Breast epithelium (tissue), 4 donors: ENCODE results near the gene KIFAP3. TPM values are rescaled to one million over a fixed set of nuclear protein-coding genes. Genes with fewer than 3 reads are reported as not detected.
A peak's percentile ranks its signal among the peaks of the same experiment; 100 is the strongest.
"Not testable (repeated sequence)": the region's sequence is repeated elsewhere in the genome, so short reads cannot be mapped to it uniquely, and the experiment has no call there.

Experiments
- DNase-seq, 2 donors: peaks; one replicate each; pipeline ENCODE4 v3.0.0-alpha.2; 2019; ENCODE audit warnings: low spot score in 2 of 2
- H3K27ac ChIP-seq, 2 donors: fragments of 200-600 bp; sonication (generic) in 1 of 2; one replicate each; pipeline ENCODE4 v1.5.1; 2016 to 2019; ENCODE audit warnings: mild to moderate bottlenecking in 1 of 2
- H3K27me3 ChIP-seq, 2 donors: fragments of 200-600 bp; sonication (generic) in 1 of 2; one replicate each; pipeline versions ENCODE4 v1.5.1 to v1.6.0; 2017 to 2019; ENCODE audit warnings: control low read depth in 1 of 2, mild to moderate bottlenecking in 1 of 2
- H3K36me3 ChIP-seq: fragments of 200-600 bp; one replicate; pipeline ENCODE4 v1.5.1; 2019
- H3K4me1 ChIP-seq, 2 donors: fragments of 200-600 bp; sonication (generic); one replicate each; pipeline ENCODE4 v1.5.1; 2016 to 2019; ENCODE audit warnings: control low read depth in 1 of 2
- H3K4me3 ChIP-seq, 3 donors: fragments of 200-600 bp; sonication (generic); 1 replicate in 2 of 3; 2 replicates in 1 of 3; pipeline ENCODE4 v1.5.1; 2016 to 2019; ENCODE audit warnings: mild to moderate bottlenecking in 3 of 3, moderate library complexity in 2 of 3
- H3K9me3 ChIP-seq, 2 donors: fragments of 200-600 bp; sonication (generic) in 1 of 2; one replicate each; pipeline ENCODE4 v1.5.1; 2016 to 2019; ENCODE audit warnings: control low read depth in 1 of 2
- CTCF ChIP-seq, 3 donors: fragments of 450-650 bp; IDR thresholded peaks; one replicate each; pipeline ENCODE4 v1.5.1; 2016 to 2017; ENCODE audit warnings: antibody characterized with exemption in 3 of 3, mild to moderate bottlenecking in 3 of 3, moderate library complexity in 3 of 3
- POLR2A ChIP-seq: fragments of 450-650 bp; IDR thresholded peaks from one replicate; pipeline ENCODE4 v1.6.1; 2016; ENCODE audit warnings: antibody characterized with exemption, mild to moderate bottlenecking, moderate library complexity
- POLR2AphosphoS5 ChIP-seq, 3 donors: sonication (generic); formaldehyde crosslinking; IDR thresholded peaks; one replicate each; pipeline ENCODE4 v1.6.1; 2017; ENCODE audit warnings: antibody characterized with exemption in 3 of 3
- intact Hi-C: fragments of 100-400 bp; cut with DNase I; formaldehyde crosslinking; loops from one replicate; pipeline ENCODE4 v1.15.1; 2023; ENCODE audit warnings: low total_unique reads
- total RNA-seq, 3 donors: library from RNA; depleted of rRNA; stranded (reverse); fragments of >200 nt; gene quantifications; one replicate each; pipeline ENCODE4 v1.1.0, GENCODE V29; 2016

The KIFAP3 gene
- total RNA-seq, 3 donors from 2014 or later: 29.0 to 41.1 (median 37.7) TPM

- H3K4me1 ChIP-seq: no peaks in the 10 kb centered on the region
- H3K27me3 ChIP-seq: no peaks in the 10 kb centered on the region
- intact Hi-C loops: no loop called here
- H3K9me3 ChIP-seq: peaks cover 6 to 7% of the 10 kb centered on the region in 2 donors
- DNase-seq: no peak
- no peak overlapping the region for H3K4me3 ChIP-seq
- no peak overlapping the region for H3K27ac ChIP-seq
- H3K36me3 ChIP-seq: no peaks in the 10 kb centered on the region
- TF ChIP-seq CTCF (IDR thresholded peaks at IDR 0.05): no peak
- TF ChIP-seq POLR2A: no peak
- TF ChIP-seq POLR2AphosphoS5 (IDR thresholded peaks at IDR 0.05): no peak
Observed at GRCh38 chr1:170078610-170079189, 4.2 kb upstream of the KIFAP3 start.

- no peak overlapping the region for H3K27ac ChIP-seq
- DNase-seq: no peak
- H3K36me3 ChIP-seq: no peaks in the 10 kb centered on the region
- intact Hi-C loops: no loop called here
- H3K4me3 ChIP-seq: no peak overlapping the region
- H3K9me3 ChIP-seq: peaks cover 6 to 7% of the 10 kb centered on the region in 2 donors
- TF ChIP-seq CTCF (IDR thresholded peaks at IDR 0.05) (no peak), POLR2A (no peak), POLR2AphosphoS5 (IDR thresholded peaks at IDR 0.05) (no peak)
- no peaks in the 10 kb centered on the region for H3K4me1 ChIP-seq
- H3K27me3 ChIP-seq: no peaks in the 10 kb centered on the region
Observed at GRCh38 chr1:170077926-170078325, 3.4 kb upstream of the KIFAP3 start.

- H3K36me3 ChIP-seq, H3K4me1 ChIP-seq, H3K27ac ChIP-seq, DNase-seq, H3K4me3 ChIP-seq, H3K27me3 ChIP-seq, H3K9me3 ChIP-seq, intact Hi-C loops: not testable (repeated sequence)
Observed at GRCh38 chr1:170076952-170077351, 2.5 kb upstream of the KIFAP3 start.

- Histone ChIP-seq H3K4me3 (no peak overlapping the region), H3K4me1 (no peaks in the 10 kb centered on the region), H3K27me3 (no peaks in the 10 kb centered on the region), H3K36me3 (no peaks in the 10 kb centered on the region), H3K27ac (no peak overlapping the region), H3K9me3 (peaks cover 6 to 7% of the 10 kb centered on the region in 2 donors)
- DNase-seq: no peak
- intact Hi-C loops: no loop called here
- TF ChIP-seq POLR2A: no peak
- TF ChIP-seq CTCF (IDR thresholded peaks at IDR 0.05): no peak
- TF ChIP-seq POLR2AphosphoS5 (IDR thresholded peaks at IDR 0.05): no peak
Observed at GRCh38 chr1:170076199-170076598, 1.7 kb upstream of the KIFAP3 start.

GRCh38 chr1:170075186-170075585 is 691 bp upstream of the KIFAP3 start:
- no peak for DNase-seq
- Histone ChIP-seq H3K27ac (peak overlapping the region; percentile 87 to 90), H3K9me3 (peaks cover 6 to 7% of the 10 kb centered on the region in 2 donors), H3K4me1 (no peaks in the 10 kb centered on the region), H3K27me3 (no peaks in the 10 kb centered on the region), H3K36me3 (no peaks in the 10 kb centered on the region), H3K4me3 (peak overlapping the region; percentile 66 to 86 (median 80))
- intact Hi-C loops: no loop called here
- TF ChIP-seq CTCF (IDR thresholded peaks at IDR 0.05): no peak
- no peak for TF ChIP-seq POLR2AphosphoS5 (IDR thresholded peaks at IDR 0.05)

GRCh38 chr1:170073893-170074249 is 624 bp downstream of the KIFAP3 start:
- Histone ChIP-seq H3K27me3 (no peaks in the 10 kb centered on the region), H3K4me1 (no peaks in the 10 kb centered on the region), H3K36me3 (no peaks in the 10 kb centered on the region), H3K9me3 (peaks cover 2 to 5% of the 10 kb centered on the region in 2 donors), H3K27ac (peak overlapping the region; percentile 87 to 90), H3K4me3 (peak overlapping the region; percentile 66 to 86 (median 80))
- no peak for TF ChIP-seq CTCF (IDR thresholded peaks at IDR 0.05)
- TF ChIP-seq POLR2A: no peak
- TF ChIP-seq POLR2AphosphoS5 (IDR thresholded peaks at IDR 0.05): no peak
- DNase-seq: no peak
- intact Hi-C loops: no loop called here
